ENCODE measurements around the gene CHTF8.

DNA sequence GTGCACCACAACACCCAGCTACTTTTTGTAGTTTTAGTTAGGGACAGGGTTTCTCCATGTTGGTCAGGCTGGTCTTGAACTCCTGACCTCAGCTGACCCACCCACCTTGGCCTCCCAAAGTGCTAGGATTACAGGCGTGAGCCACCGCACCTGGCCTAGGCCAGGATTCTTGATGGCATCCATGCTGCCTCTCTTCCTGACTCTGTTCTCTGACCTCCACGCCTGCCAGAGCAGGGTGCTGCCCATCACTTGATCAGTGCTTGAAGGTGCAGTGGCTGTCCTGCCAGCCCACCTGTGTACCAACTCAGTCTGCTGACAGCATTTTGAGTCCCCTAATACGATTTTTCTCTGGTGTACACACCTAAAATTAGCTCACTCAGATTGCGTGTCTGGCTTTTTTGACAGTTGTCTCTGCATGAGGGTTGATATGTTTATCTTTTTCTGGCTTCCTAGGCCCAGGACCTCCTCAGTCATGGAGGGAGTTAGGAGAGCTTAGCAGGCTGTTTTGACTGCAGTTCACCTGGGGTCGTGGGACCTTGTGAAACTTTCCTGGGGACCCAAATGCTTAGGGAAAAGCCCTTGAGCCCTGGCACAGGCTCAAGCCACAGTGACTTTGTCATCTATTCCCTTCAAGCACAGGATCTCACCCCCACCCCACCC is 21.0 kb downstream of the CHTF8 start:
- TF ChIP-seq, protein P1, sequence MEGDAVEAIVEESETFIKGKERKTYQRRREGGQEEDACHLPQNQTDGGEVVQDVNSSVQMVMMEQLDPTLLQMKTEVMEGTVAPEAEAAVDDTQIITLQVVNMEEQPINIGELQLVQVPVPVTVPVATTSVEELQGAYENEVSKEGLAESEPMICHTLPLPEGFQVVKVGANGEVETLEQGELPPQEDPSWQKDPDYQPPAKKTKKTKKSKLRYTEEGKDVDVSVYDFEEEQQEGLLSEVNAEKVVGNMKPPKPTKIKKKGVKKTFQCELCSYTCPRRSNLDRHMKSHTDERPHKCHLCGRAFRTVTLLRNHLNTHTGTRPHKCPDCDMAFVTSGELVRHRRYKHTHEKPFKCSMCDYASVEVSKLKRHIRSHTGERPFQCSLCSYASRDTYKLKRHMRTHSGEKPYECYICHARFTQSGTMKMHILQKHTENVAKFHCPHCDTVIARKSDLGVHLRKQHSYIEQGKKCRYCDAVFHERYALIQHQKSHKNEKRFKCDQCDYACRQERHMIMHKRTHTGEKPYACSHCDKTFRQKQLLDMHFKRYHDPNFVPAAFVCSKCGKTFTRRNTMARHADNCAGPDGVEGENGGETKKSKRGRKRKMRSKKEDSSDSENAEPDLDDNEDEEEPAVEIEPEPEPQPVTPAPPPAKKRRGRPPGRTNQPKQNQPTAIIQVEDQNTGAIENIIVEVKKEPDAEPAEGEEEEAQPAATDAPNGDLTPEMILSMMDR (IDR thresholded peaks at IDR 0.05; ENCODE audit: insufficient read depth, low read depth, low read length): no peak
- no peak for TF ChIP-seq EZH2 (IDR thresholded peaks at IDR 0.05; ENCODE audit: insufficient read depth, low read length)
